Right kidney (tissue), 1 donor: ENCODE data around the gene KIAA1755.

Source experiments
- DNase-seq: peaks from one replicate; pipeline ENCODE4 v3.0.0-alpha.2; 2016

KIAA1755 gene

GRCh38 chr20:38162878-38163875, 97.4 kb downstream of the KIAA1755 start:
- no peak for DNase-seq

- DNase-seq = no peak
Observed at GRCh38 chr20:38162149-38162548, 98.4 kb downstream of the KIAA1755 start.

- DNase-seq = no peak
Observed at GRCh38 chr20:38161412-38161774, 99.1 kb downstream of the KIAA1755 start.
